HG02571 (cell line): Measurements from ENCODE around the gene WDR27.

ENCODE experiments used
- ATAC-seq: cut with Tn5 transposase; IDR thresholded peaks from one replicate; pipeline ENCODE4 v1.9.1; 2021; ENCODE audit warnings: mild to moderate bottlenecking, moderate library complexity; ENCODE audit not compliant: unreplicated experiment

WDR27 gene

GRCh38 chr6:169701954-169702839 lies at the start of gene WDR27, which contains the start of gene C6orf120:
WDR27 (minus strand) TSS chr6:169702029; CDS start chr6:169689005, 13,024 bp downstream.
C6orf120 (plus strand) TSS chr6:169702126; CDS start chr6:169702460, 334 bp downstream.
- peak; percentile 88 for ATAC-seq

- ATAC-seq, result no peak
Measured at GRCh38 chr6:169746556-169746955, 44.7 kb upstream of the WDR27 start.

- ATAC-seq, result no peak
Measured at GRCh38 chr6:169745405-169745804, 43.6 kb upstream of the WDR27 start.

GRCh38 chr6:169741344-169741743 lies 39.5 kb upstream of the WDR27 start:
- no peak for ATAC-seq

DNA sequence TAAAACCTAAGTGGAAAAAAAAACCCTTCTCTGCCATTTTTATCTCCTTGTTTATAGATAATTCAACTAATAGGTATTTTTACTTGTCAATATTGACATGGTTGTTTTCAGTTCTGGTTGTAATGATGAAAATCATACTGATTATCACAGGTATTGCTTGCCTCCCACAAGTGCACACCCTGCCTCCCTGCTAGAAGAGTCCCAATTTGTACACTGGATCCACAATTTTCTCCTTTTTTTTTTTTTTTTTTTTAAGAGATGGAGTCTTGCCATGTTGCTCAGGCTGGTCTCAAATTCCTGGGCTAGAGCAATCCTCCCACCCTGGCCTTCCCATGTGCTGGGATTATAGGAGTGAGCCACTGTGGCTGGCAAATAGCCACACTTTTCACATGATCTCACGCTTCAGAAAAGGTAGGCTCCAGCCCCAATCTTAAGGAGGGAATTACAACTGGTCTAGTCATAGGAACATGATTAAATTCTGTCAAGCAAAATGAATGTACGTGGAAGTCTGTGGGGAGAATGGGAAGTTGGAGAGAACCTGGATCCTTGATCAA lies 37.2 kb upstream of the WDR27 start:
- no peak for ATAC-seq

- no peak for ATAC-seq
Measured at GRCh38 chr6:169738204-169738975, 36.6 kb upstream of the WDR27 start.

GRCh38 chr6:169729961-169730360 lies 28.1 kb upstream of the WDR27 start:
- no peak for ATAC-seq

DNA sequence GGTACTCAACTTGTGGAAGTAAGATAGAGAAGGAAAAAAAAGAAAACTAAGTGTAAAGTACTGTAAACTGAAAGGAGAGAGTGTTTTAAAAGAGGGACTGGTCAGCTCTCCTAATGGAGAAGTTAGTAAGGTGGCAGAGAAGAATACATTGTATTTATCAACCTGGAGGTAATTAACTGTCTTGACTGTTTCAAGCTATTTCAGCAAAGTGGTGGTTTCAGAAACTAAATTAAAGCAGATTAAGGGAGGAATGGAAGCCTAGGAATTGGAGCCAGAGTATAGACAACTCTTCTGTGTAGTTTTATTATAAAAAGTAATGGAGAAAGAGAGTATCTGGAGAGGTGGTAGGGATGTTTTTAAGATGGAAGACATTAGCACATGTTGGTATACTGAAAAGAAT lies 25.1 kb upstream of the WDR27 start:
- no peak for ATAC-seq

- no peak for ATAC-seq
Measured at GRCh38 chr6:169726049-169726400, 24.2 kb upstream of the WDR27 start.

- ATAC-seq, result peak; percentile 9
Measured at GRCh38 chr6:169725125-169726048, 23.6 kb upstream of the WDR27 start.

DNA sequence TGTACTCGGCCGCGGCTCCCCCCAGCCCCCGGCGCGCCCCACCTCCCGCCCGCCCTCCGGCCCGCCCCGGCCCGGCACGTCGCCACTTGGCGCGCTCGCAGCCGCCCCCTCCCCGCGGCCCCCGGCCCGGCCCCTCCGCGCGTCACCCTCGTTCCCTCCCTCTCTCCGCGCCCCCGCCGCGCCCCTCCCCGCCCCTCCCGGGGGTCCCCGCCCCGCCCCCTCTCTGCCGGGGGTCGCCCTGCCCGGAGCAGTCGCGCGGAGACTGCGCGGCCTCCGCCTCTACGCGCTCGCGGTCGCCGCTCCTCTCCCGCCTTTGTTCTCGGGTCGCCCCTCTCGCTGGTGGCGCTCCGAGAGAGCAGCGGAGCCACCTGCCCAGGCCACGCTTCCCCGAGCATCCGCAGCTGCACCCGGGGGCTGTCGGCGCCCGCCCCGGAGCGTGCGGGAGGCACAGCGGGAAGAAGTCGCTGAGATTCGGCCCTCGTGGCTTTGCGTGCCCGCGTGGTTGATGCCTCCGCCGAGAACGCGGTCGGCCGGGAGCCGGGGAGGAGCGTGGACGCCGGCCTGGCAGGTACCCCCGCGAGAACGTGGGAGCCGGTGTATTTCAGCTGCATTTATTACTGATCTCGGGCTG lies 22.8 kb upstream of the WDR27 start, which contains the start of gene PHF10:
TSS of gene PHF10 (minus strand) at position 7 of the 631 bp plus-strand sequence. CDS start 569 bp downstream, outside the sequence.
- peak; percentile 43 for ATAC-seq

DNA sequence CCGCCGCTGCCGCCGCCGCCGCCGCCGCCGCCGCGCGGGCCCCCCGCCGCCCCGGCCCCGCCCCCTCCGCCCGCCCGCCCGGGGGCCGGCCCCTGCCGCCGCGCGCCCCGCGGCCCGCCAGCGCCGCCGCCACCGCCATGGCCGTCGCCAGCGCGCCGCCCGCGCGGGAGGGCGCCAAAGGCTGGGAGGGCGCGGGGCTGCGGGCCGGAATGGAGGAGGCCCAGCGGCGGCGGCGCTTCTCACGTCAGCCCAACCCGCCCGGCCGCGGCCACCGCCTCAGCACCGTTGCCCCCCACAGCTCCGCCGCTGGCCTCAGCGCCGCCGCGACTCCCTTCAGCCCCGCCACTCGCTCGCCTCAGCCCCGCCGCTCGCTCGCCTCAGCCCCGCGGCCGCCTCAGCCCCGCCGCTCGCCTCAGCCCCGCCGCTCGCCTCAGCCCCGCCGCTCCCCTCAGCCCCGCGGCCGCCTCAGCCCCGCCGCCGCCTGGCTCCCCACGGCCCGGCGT lies 22.2 kb upstream of the WDR27 start:
- ATAC-seq, result peak; percentile 46

DNA sequence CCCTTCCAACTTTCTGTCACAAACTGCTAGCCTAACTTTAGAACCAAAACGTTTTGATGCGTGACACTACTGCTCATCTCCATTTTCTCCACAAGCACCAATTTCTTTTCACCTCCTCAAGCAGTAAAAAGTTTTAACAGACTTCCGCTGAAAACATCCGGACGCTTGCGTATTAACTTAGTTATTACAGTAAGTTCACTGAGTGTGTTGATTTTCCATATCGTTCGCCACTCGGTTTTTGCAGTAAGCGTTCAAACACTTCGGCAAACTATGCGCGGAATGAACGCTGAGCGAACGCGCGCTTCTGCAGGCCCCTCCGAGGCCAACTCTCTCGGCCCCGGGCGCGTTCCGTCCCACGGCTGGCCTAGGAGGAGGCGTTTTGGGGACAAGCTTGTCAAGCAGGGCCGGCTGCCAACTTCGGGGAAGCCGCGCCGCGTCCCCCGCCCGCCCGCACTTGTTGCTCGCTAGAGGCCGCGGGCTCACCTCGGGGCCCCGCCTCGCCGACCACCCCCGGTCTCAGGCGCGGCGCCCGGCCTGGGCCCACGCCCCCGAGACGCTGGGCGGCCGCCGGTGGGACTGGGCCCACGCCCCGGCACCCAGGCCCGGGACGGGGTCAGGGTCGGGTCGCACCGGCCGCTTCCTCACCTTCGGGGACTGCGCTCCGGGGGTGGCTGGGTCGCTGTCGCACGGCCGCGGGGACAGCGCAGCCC lies 21.5 kb upstream of the WDR27 start:
- ATAC-seq, result peak; percentile 35

GRCh38 chr6:169722362-169723199 lies 20.8 kb upstream of the WDR27 start:
- no peak for ATAC-seq

- ATAC-seq, result no peak
Measured at GRCh38 chr6:169720207-169720855, 18.5 kb upstream of the WDR27 start.

DNA sequence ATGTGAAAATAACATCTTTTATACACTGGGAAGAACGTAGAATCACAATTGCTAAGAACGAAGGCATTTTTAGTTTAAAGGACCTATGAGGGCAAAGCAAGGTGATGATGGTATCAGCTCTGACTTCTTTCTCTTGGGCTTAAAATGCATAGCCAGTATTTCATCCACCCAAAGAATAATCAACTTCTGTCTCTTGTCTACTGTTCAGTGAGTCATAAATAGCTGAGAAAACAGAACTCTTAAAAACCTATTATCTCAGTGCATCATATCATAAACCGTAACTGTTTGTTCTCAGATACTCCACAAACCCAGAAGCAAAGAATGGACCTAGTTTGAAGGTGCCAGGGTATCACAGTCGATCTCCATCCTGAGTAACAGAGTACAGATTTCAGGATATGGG lies 17.3 kb upstream of the WDR27 start:
- ATAC-seq, result no peak

GRCh38 chr6:169714595-169714994 lies 12.8 kb upstream of the WDR27 start:
- no peak for ATAC-seq

DNA sequence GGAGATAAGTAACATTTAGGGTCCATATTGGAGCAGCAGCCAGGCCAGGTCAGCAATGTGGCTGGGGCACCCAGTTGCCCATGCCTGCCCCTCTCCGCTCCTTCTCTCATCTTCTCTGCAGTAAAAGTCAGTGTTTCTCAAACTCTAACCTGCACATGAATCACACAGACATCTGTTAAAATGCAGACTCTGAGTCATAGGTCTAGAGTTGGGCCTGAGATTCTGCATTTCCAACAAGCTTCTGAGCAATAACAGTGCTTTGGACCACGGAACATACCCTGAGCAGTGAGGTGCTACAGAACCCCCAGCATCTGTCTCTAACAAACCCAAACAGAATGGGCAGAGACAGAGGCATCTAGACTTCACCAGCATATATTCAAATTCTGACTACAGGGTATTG lies 12.3 kb upstream of the WDR27 start:
- ATAC-seq, result no peak
